ENCODE results near the gene GPX2.

GRCh38 chr14:64954491-64955240 lies 12.1 kb upstream of the GPX2 start:
- no peak for TF ChIP-seq POLR2A (IDR thresholded peaks at IDR 0.05; ENCODE audit: low read depth, low read length)
- no peak for TF ChIP-seq POLR2AphosphoS5 (IDR thresholded peaks at IDR 0.05; ENCODE audit: low read depth, low read length)
- TF ChIP-seq TAF1 (IDR thresholded peaks at IDR 0.05; ENCODE audit: borderline replicate concordance, low read depth, low read length): no peak

Data from GM12892 (cell line).